ENCODE results near the gene S1PR4. TPM values are rescaled to one million over a fixed set of nuclear protein-coding genes. Genes with fewer than 3 reads are reported as not detected.

S1PR4 gene
- total RNA-seq, 1 donor from 2014 or later = 0.26 TPM

DNA sequence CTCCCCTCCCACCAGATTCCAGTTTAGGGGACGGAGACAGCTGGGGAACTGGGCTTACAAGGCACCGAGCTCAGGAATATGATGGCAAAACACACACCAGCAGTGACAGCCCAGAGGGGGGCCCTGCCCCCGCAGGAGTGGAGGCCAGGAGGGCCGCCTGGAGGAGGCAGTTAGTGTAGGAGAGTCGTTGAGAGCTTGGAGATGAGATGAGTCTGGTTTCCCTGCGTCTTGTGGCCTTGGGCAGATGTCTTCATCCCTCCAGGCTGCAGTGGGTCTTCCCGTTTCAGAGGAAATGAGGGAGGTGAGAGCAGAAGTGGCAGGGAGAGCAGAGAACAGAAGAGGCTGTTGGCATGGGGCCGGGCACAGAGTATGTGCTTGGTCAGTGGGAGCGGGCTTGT, 50.8 kb downstream of the S1PR4 start:
- TF ChIP-seq, protein P1, sequence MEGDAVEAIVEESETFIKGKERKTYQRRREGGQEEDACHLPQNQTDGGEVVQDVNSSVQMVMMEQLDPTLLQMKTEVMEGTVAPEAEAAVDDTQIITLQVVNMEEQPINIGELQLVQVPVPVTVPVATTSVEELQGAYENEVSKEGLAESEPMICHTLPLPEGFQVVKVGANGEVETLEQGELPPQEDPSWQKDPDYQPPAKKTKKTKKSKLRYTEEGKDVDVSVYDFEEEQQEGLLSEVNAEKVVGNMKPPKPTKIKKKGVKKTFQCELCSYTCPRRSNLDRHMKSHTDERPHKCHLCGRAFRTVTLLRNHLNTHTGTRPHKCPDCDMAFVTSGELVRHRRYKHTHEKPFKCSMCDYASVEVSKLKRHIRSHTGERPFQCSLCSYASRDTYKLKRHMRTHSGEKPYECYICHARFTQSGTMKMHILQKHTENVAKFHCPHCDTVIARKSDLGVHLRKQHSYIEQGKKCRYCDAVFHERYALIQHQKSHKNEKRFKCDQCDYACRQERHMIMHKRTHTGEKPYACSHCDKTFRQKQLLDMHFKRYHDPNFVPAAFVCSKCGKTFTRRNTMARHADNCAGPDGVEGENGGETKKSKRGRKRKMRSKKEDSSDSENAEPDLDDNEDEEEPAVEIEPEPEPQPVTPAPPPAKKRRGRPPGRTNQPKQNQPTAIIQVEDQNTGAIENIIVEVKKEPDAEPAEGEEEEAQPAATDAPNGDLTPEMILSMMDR (IDR thresholded peaks at IDR 0.05; ENCODE audit: insufficient read depth, low read length, severe bottlenecking) = no peak
- H3K27me3 ChIP-seq (ENCODE audit: control insufficient read depth, insufficient read depth, low read length) = peaks cover 13% of the 10 kb centered on the region
- no peak for FAIRE-seq
- no peak for DNase-seq (ENCODE audit: low read depth)
- no peaks in the 10 kb centered on the region for H3K36me3 ChIP-seq (ENCODE audit: control insufficient read depth, insufficient read depth, low read length)
- no peak overlapping the region for H3K4me3 ChIP-seq (ENCODE audit: low read depth, low read length)

Other genes with a start within 250 kb of the S1PR4 start
- 7.9 and 9.2 TPM in 2 replicates for gene ZNF77, start 233.8 kb upstream of the S1PR4 start, total RNA-seq
- under 0.01 TPM in 1 of 2 replicates, not detected in the other for gene TLE6, start 201.2 kb upstream of the S1PR4 start, total RNA-seq
- 0.53 and 1.0 TPM in 2 replicates for gene TLE2, start 149.5 kb upstream of the S1PR4 start, total RNA-seq
- gene TLE5, start 116.3 kb upstream of the S1PR4 start, total RNA-seq = 144 and 200 TPM in 2 replicates
- 47.9 and 48.1 TPM in 2 replicates for gene GNA11, start 84.4 kb upstream of the S1PR4 start, total RNA-seq
- 85.0 and 106 TPM in 2 replicates for gene GNA15, start 42.7 kb upstream of the S1PR4 start, total RNA-seq
- 37.9 and 41.6 TPM in 2 replicates for gene NCLN, start 7.2 kb downstream of the S1PR4 start, total RNA-seq
- gene CELF5, start 45.9 kb downstream of the S1PR4 start, total RNA-seq = not detected in 2 replicates
- gene NFIC, start 187.8 kb downstream of the S1PR4 start, total RNA-seq = 17.6 and 22.0 TPM in 2 replicates